GM19193 (cell line): ENCODE measurements around the gene PKN2.

Experiments used
- POLR2A ChIP-seq: IDR thresholded peaks from 4 replicates; pipeline ENCODE4 v1.6.1; 2011; ENCODE audit not compliant: insufficient read depth, insufficient read length; ENCODE audit errors: extremely low read depth

PKN2 gene

GRCh38 chr1:88873737-88874349 is 189.8 kb downstream of the PKN2 start:
- TF ChIP-seq POLR2A, result no peak

- TF ChIP-seq POLR2A, result no peak
Measured at GRCh38 chr1:88875595-88875994, 191.5 kb downstream of the PKN2 start.

GRCh38 chr1:88876573-88877365 is 192.7 kb downstream of the PKN2 start:
- TF ChIP-seq POLR2A, result no peak

GRCh38 chr1:88877382-88877825 is 193.3 kb downstream of the PKN2 start:
- no peak for TF ChIP-seq POLR2A

- TF ChIP-seq POLR2A, result no peak
Measured at GRCh38 chr1:88877911-88878310, 193.8 kb downstream of the PKN2 start.

- no peak for TF ChIP-seq POLR2A
Measured at GRCh38 chr1:88878731-88879130, 194.7 kb downstream of the PKN2 start.

GRCh38 chr1:88883156-88883555 is 199.1 kb downstream of the PKN2 start:
- TF ChIP-seq POLR2A, result no peak
